H1 (cell line): ENCODE measurements around the gene HJURP. TPM values are rescaled to one million over a fixed set of nuclear protein-coding genes. Genes with fewer than 3 reads are reported as not detected.

ENCODE experiments used
- CTCF ChIA-PET: fragments of 300-600 bp; sonication (Branson Sonifier 250); formaldehyde crosslinking; loops from one replicate; lab custom pipeline; 2021; ENCODE audit not compliant: partially characterized antibody; lab: Charles Lee
- POLR2A ChIA-PET: fragments of 300-600 bp; sonication (Branson Sonifier 250); formaldehyde crosslinking; loops from one replicate; lab custom pipeline; 2021; ENCODE audit warnings: inconsistent platforms; ENCODE audit not compliant: partially characterized antibody; lab: Charles Lee
- DNase-seq, 2 experiments: peaks; one replicate each; pipeline versions ENCODE4 v3.0.0 to v3.0.0-alpha.2; 2010 to 2022; ENCODE audit warnings: low spot score in 2 of 2, low read depth in 1 of 2, mixed read lengths in 1 of 2
- FAIRE-seq: peaks from 2 replicates; lab custom pipeline; 2011; peaks lifted over from hg19 to GRCh38; lab: Jason Lieb, UNC
- H2AFZ ChIP-seq: 2 replicates; pipeline ENCODE4 v1.8.1; 2012; ENCODE audit warnings: low read length, inconsistent platforms
- H2AK5ac ChIP-seq: 2 replicates; pipeline ENCODE4 v1.6.1; 2013; ENCODE audit warnings: low read depth, low read length
- H2BK120ac ChIP-seq: replicated peaks from 2 replicates; pipeline ENCODE3; 2013; ENCODE audit warnings: low read depth, low read length, inconsistent platforms
- H2BK12ac ChIP-seq: 2 replicates; pipeline ENCODE4 v1.6.1; 2013; ENCODE audit warnings: low read depth, low read length
- H2BK15ac ChIP-seq: 2 replicates; pipeline ENCODE4 v1.6.1; 2013; ENCODE audit warnings: low read length
- H2BK20ac ChIP-seq: 2 replicates; pipeline ENCODE4 v1.6.1; 2013; ENCODE audit warnings: low read length
- H2BK5ac ChIP-seq: 2 replicates; pipeline ENCODE4 v1.6.1; 2013; ENCODE audit warnings: low read depth, low read length
- H3K14ac ChIP-seq: 2 replicates; pipeline ENCODE4 v1.6.1; 2013; ENCODE audit warnings: inconsistent platforms; ENCODE audit not compliant: insufficient read length
- H3K18ac ChIP-seq: 2 replicates; pipeline ENCODE4 v1.6.1; 2013; ENCODE audit warnings: low read length; ENCODE audit errors: extremely low read depth
- H3K23ac ChIP-seq: 2 replicates; pipeline ENCODE4 v1.6.1; 2013; ENCODE audit warnings: inconsistent platforms; ENCODE audit not compliant: insufficient read length
- H3K23me2 ChIP-seq: 2 replicates; pipeline ENCODE4 v1.6.1; 2013; ENCODE audit warnings: low read depth, low read length
- H3K27ac ChIP-seq: 2 replicates; pipeline ENCODE4 v1.6.1; 2011; ENCODE audit warnings: low read depth, low read length, inconsistent platforms
- H3K27me3 ChIP-seq, 4 experiments: replicated peaks in 1 of 4; 1 replicate in 1 of 4; 2 replicates in 3 of 4; pipeline versions ENCODE4 v1.6.1 to v1.8.1; 2011 to 2013; ENCODE audit warnings: low read length in 3 of 4, mild to moderate bottlenecking in 3 of 4, inconsistent platforms in 2 of 4, mixed read lengths in 2 of 4, moderate library complexity in 1 of 4; ENCODE audit not compliant: control insufficient read depth in 3 of 4, insufficient read depth in 3 of 4; ENCODE audit errors: extremely low read depth in 1 of 4
- H3K36me3 ChIP-seq, 4 experiments: 2 replicates each; pipeline versions ENCODE4 v1.6.1 to v1.8.1; 2011 to 2013; ENCODE audit warnings: mild to moderate bottlenecking in 4 of 4, low read length in 3 of 4, moderate library complexity in 2 of 4, control low read depth in 1 of 4, inconsistent platforms in 1 of 4; ENCODE audit not compliant: insufficient read depth in 4 of 4, control insufficient read depth in 2 of 4
- H3K4ac ChIP-seq: replicated peaks from 2 replicates; pipeline ENCODE3; 2013; ENCODE audit warnings: low read length, low read depth, mixed read lengths, inconsistent platforms; ENCODE audit not compliant: insufficient read length
- H3K4me1 ChIP-seq, 4 experiments: replicated peaks in 1 of 4; 1 replicate in 1 of 4; 2 replicates in 3 of 4; pipeline versions ENCODE4 v1.6.1 to v1.8.1; 2011 to 2013; ENCODE audit warnings: low read length in 3 of 4, inconsistent platforms in 2 of 4, mixed read lengths in 1 of 4; ENCODE audit not compliant: insufficient read depth in 4 of 4, control insufficient read depth in 3 of 4
- H3K4me2 ChIP-seq, 2 experiments: 2 replicates each; pipeline versions ENCODE4 v1.6.1 to v1.8.1; 2011 to 2013; ENCODE audit warnings: low read depth in 2 of 2, low read length in 2 of 2, control low read depth in 1 of 2, inconsistent platforms in 1 of 2, mild to moderate bottlenecking in 1 of 2; ENCODE audit not compliant: insufficient read depth in 1 of 2
- H3K4me3 ChIP-seq, 4 experiments: fragments of 200-600, 300-600 bp in 1 of 4; sonication (generic), shearing (Covaris generic), sonication (Bioruptor Twin) in 1 of 4; 2 replicates each; pipeline versions ENCODE4 v1.5.1 to v1.8.1; 2011 to 2016; ENCODE audit warnings: low read length in 4 of 4, low read depth in 3 of 4, control low read depth in 2 of 4, inconsistent platforms in 2 of 4, mild to moderate bottlenecking in 2 of 4, mixed read lengths in 1 of 4, moderate library complexity in 1 of 4; ENCODE audit not compliant: insufficient read depth in 2 of 4; ENCODE audit errors: extremely low read depth in 1 of 4
- H3K56ac ChIP-seq: replicated peaks from 2 replicates; pipeline ENCODE3; 2013; ENCODE audit warnings: low read depth, mild to moderate bottlenecking, mixed read lengths, low read length, inconsistent platforms; ENCODE audit not compliant: insufficient read length
- H3K79me1 ChIP-seq: 2 replicates; pipeline ENCODE4 v1.6.1; 2013; ENCODE audit warnings: low read depth, low read length, control low read depth
- H3K79me2 ChIP-seq, 2 experiments: 2 replicates each; pipeline versions ENCODE4 v1.6.1 to v1.8.1; 2012 to 2013; ENCODE audit warnings: low read length in 2 of 2, mild to moderate bottlenecking in 2 of 2, inconsistent platforms in 1 of 2; ENCODE audit not compliant: insufficient read depth in 2 of 2, control insufficient read depth in 1 of 2
- H3K9ac ChIP-seq, 4 experiments: replicated peaks in 1 of 4; 1 replicate in 1 of 4; 2 replicates in 3 of 4; pipeline versions ENCODE4 v1.6.1 to v1.8.1; 2011 to 2013; ENCODE audit warnings: low read depth in 3 of 4, low read length in 3 of 4, control low read depth in 2 of 4, mild to moderate bottlenecking in 2 of 4, moderate library complexity in 2 of 4, inconsistent platforms in 1 of 4; ENCODE audit errors: extremely low read depth in 1 of 4
- H3K9me3 ChIP-seq, 2 experiments: 2 replicates each; pipeline versions ENCODE4 v1.6.1 to v1.8.1; 2012 to 2013; ENCODE audit warnings: mild to moderate bottlenecking in 2 of 2, moderate library complexity in 2 of 2, control low read depth in 1 of 2, inconsistent platforms in 1 of 2, low read depth in 1 of 2, low read length in 1 of 2, mixed read lengths in 1 of 2; ENCODE audit not compliant: insufficient read depth in 2 of 2
- H4K20me1 ChIP-seq, 2 experiments: replicated peaks in 1 of 2; 2 replicates each; pipeline versions ENCODE3 to v1.8.1; 2011 to 2013; ENCODE audit warnings: inconsistent platforms in 2 of 2, low read length in 2 of 2, mild to moderate bottlenecking in 1 of 2; ENCODE audit not compliant: insufficient read depth in 2 of 2, control insufficient read depth in 1 of 2
- H4K5ac ChIP-seq: 2 replicates; pipeline ENCODE4 v1.6.1; 2013; ENCODE audit warnings: low read length, low read depth, mixed read lengths, inconsistent platforms; ENCODE audit not compliant: insufficient read length
- H4K8ac ChIP-seq: 2 replicates; pipeline ENCODE4 v1.8.0; 2013; ENCODE audit warnings: mild to moderate bottlenecking, moderate library complexity, low read length, inconsistent platforms; ENCODE audit not compliant: insufficient read depth; ENCODE audit errors: extremely low read depth
- H4K91ac ChIP-seq: replicated peaks from 2 replicates; pipeline ENCODE3; 2013; ENCODE audit warnings: low read length, mixed read lengths, inconsistent platforms; ENCODE audit not compliant: insufficient read length
- CEBPB ChIP-seq: IDR thresholded peaks from 2 replicates; pipeline ENCODE4 v1.6.1; 2012; ENCODE audit warnings: low read depth, low read length
- WGBS, 2 experiments: shearing (Covaris generic) in 1 of 2; methylation state at CpG; one replicate each; pipeline versions ENCODE4 v1.1.6 to v1.1.7; 2013 to 2015; ENCODE audit warnings: low lambda C conversion rate in 2 of 2, mixed read lengths in 2 of 2, inconsistent platforms in 1 of 2, low coverage in 1 of 2, missing lambda C conversion rate in 1 of 2; ENCODE audit not compliant: insufficient replicate concordance in 2 of 2, insufficient coverage in 1 of 2, insufficient read length in 1 of 2; ENCODE audit errors: extremely low coverage in 1 of 2, missing lambda C conversion rate in 1 of 2; 5-methylcytosine and 5-hydroxymethylcytosine counted together
- polyA plus RNA-seq, 7 experiments: library from polyadenylated mRNA; depleted of rRNA in 3 of 7; stranded (reverse) in 5 of 7; unstranded in 2 of 7; fragments of >200 nt in 5 of 7; fragments of 200-250 nt in 2 of 7; gene quantifications; 1 replicate in 5 of 7; 2 replicates in 1 of 7; 4 replicates in 1 of 7; pipeline versions ENCODE4 v1.2.1 to v1.2.3, GENCODE V29; 2011 to 2013; ENCODE audit warnings: missing spikeins in 2 of 7, mixed read lengths in 2 of 7
- total RNA-seq: library from RNA; stranded (reverse); fragmentation: NEBNext Ultra II Directional; extraction: Animal tissue kit (Norgen Biotek cat#: 25700); gene quantifications from 2 replicates; pipeline ENCODE4 v1.2.1, GENCODE V29; 2021

HJURP gene
- total and polyA plus RNA-seq, 2 of the 8 experiments (the other 6 are each of a cell fraction or from before 2014, with no cell fraction given): 49.3 to 60.5 TPM

DNA sequence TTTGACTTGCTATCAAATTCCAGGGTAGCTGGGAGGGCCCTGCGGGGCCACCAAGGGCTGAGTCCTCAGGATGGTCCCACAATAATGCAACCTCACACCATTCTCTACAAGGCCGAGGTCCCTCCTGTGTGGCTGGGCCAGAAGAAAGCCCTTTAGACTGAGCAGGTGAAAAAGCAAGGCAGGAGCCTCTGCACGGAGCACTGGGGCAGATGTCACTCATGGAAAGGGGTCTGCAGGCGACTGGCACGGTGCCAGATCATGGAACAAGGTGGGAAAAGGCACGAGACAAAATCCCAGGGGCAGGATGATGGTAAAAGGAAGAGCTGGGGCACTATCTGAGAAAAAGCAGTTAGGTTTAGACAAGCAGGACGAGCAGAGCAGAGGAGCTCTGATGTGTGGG lies 16.1 kb downstream of the HJURP start:
- Histone ChIP-seq H4K20me1 (peaks cover 24 to 28% of the 10 kb centered on the region in 2 experiments), H2BK20ac (no peak overlapping the region), H3K14ac (no peak overlapping the region), H4K5ac (no peak overlapping the region), H3K56ac (no peak overlapping the region), H3K23ac (no peak overlapping the region), H3K4me3 (no peak overlapping the region), H3K4ac (no peak overlapping the region), H3K79me2 (peaks cover 0 to 64% of the 10 kb centered on the region in 2 experiments; a peak in 2 of 4 replicates), H2AK5ac (no peak overlapping the region), H3K9me3 (no peaks in the 10 kb centered on the region), H3K4me2 (no peak overlapping the region), H2AFZ (no peak overlapping the region), H3K27ac (no peak overlapping the region), H4K8ac (no peak overlapping the region), H3K79me1 (peaks cover 7% of the 10 kb centered on the region; the same call in 1 of the 2 replicates), H3K18ac (no peak overlapping the region), H2BK5ac (no peak overlapping the region), H3K36me3 (peaks cover 42 to 87% (median 70%) of the 10 kb centered on the region in 4 experiments), H2BK15ac (no peak overlapping the region), H3K23me2 (no peaks in the 10 kb centered on the region), H2BK120ac (no peak overlapping the region), H3K9ac (no peak overlapping the region), H3K27me3 (no peaks in the 10 kb centered on the region), H2BK12ac (no peak overlapping the region), H4K91ac (no peak overlapping the region), H3K4me1 (no peaks in the 10 kb centered on the region)
- POLR2A ChIA-PET: interaction anchor here (0.9 to 2.1 kb wide), 3 partner anchors 8 to 15 kb away, joined by 3 to 4 read pairs (median 4); no protein-coding TSS in a partner anchor
- WGBS, 2 experiments: 89% methylated on average over 7 of the region's 7 CpGs; no CpG with 5 or more reads in 1 of the 2 experiments
- no peak for TF ChIP-seq CEBPB
- FAIRE-seq: no peak
- CTCF ChIA-PET: interaction anchor here (1.0 to 1.2 kb wide), 2 partner anchors 20 to 127 kb away, joined by 3 read pairs; no protein-coding TSS in a partner anchor
- DNase-seq: peak in 1 of 2 experiments; percentile 24
